ENCODE data around the gene CD22. TPM values are rescaled to one million over a fixed set of nuclear protein-coding genes. Genes with fewer than 3 reads are reported as not detected.

Gene CD22
- total and polyA plus RNA-seq, 10 of the 15 experiments (the other 5 are each of a cell fraction or from before 2014, with no cell fraction given) = 23.0 to 344 (median 181) TPM

DNA sequence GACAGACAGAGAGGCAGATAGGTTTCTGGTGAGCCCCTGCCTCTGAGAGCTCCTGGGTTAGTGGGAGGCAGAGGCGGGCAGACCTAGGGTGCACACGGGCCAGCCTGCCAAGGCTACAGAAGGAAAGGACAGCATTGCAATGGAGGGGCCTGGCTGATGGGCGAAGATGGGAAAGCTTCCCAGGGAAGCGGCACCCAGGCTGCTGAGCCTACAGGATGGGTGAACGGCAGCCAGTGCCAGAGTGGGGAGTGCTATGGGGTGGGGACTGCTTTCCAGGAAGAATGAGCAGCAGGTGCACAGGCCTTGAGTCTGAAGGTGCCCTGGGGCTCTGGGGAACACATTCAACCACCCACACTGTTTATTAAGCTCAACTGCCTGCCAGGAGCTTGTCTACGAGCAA is 37.7 kb upstream of the CD22 start:
- CTCF ChIA-PET = interaction anchor here (0.6 kb wide), 1 partner anchor 10 kb away, joined by 4 read pairs; no protein-coding TSS in a partner anchor
- POLR2A ChIA-PET = no interaction called here
- RAD21 ChIA-PET (ENCODE audit: unreplicated experiment) = no interaction called here
- no TSS peak for BruUV-seq (replicated peaks)
- 27% methylated on average over 6 of the region's 6 CpGs for WGBS (ENCODE audit: insufficient coverage, insufficient replicate concordance, low lambda C conversion rate, missing lambda C conversion rate)
- Histone ChIP-seq H3K4me1 (ENCODE audit: control insufficient read depth, insufficient read depth, low read length) (peaks cover 8% of the 10 kb centered on the region), H3K9me3 (replicated peaks; ENCODE audit: control insufficient read depth, insufficient read depth, low read length) (no peaks in the 10 kb centered on the region), H2AFZ (ENCODE audit: control insufficient read depth, low read depth, low read length) (no peak overlapping the region), H4K20me1 (ENCODE audit: control insufficient read depth, insufficient read depth) (no peaks in the 10 kb centered on the region), H3K27me3 (replicated peaks in 1 of 2; ENCODE audit: control insufficient read depth in 2 of 2, insufficient read depth in 2 of 2, low read length in 1 of 2) (no peaks in the 10 kb centered on the region; a peak in 1 of 4 replicates), H3K9ac (ENCODE audit: control insufficient read depth, insufficient read depth, low read length) (no peak overlapping the region), H3K79me2 (ENCODE audit: control insufficient read depth, insufficient read depth, low read length) (no peaks in the 10 kb centered on the region), H3K4me2 (ENCODE audit: control insufficient read depth, insufficient read depth) (no peak overlapping the region), H3K4me3 (no peak overlapping the region), H3K27ac (ENCODE audit: control insufficient read depth, insufficient read depth) (no peak overlapping the region), H3K36me3 (ENCODE audit: control insufficient read depth in 2 of 2, insufficient read depth in 2 of 2, low read length in 1 of 2) (no peaks in the 10 kb centered on the region)
- ATAC-seq (no peak), DNase-seq (ENCODE audit: low read depth, low spot score) (no peak), FAIRE-seq (no peak)
- SMC1A ChIA-PET (ENCODE audit: uncharacterized antibody, unreplicated experiment) = no interaction called here
- in situ Hi-C loops (cut with MboI) (no loop called here), intact Hi-C loops (cut with micrococcal nuclease; ENCODE audit: unreplicated experiment) (no loop called here)
- TF ChIP-seq CEBPZ (IDR thresholded peaks at IDR 0.05; ENCODE audit: low read depth, low read length) = no peak
- no peak for TF ChIP-seq ZSCAN29 (IDR thresholded peaks at IDR 0.05)
- TF ChIP-seq RUNX3 (IDR thresholded peaks at IDR 0.05; ENCODE audit: low read length) = no peak
- no peak for TF ChIP-seq NBN (IDR thresholded peaks at IDR 0.05)
- no peak for TF ChIP-seq RBBP5 (conservative IDR thresholded peaks at IDR 0.05)
- no peak for TF ChIP-seq SREBF1 (IDR thresholded peaks at IDR 0.05; ENCODE audit: low read length)
- no peak for TF ChIP-seq TCF3 (IDR thresholded peaks at IDR 0.05; ENCODE audit: borderline replicate concordance, insufficient read depth, low read depth, low read length)
- no peak for TF ChIP-seq KLF5 (IDR thresholded peaks at IDR 0.05; ENCODE audit: partially characterized antibody)
- TF ChIP-seq IKZF1 (conservative IDR thresholded peaks at IDR 0.05) = no peak
- TF ChIP-seq KDM1A (IDR thresholded peaks at IDR 0.05; ENCODE audit: borderline replicate concordance) = no peak
- TF ChIP-seq ATF7 (IDR thresholded peaks at IDR 0.05; ENCODE audit: low read depth) = no peak
- no peak for TF ChIP-seq TCF7 (IDR thresholded peaks at IDR 0.05; ENCODE audit: borderline replicate concordance)
- TF ChIP-seq CHD2 (IDR thresholded peaks at IDR 0.05; ENCODE audit: borderline replicate concordance, low read depth, low read length) = no peak
- TF ChIP-seq MXI1 (IDR thresholded peaks at IDR 0.05; ENCODE audit: low read depth, low read length) = no peak
- no peak for TF ChIP-seq RAD21 (IDR thresholded peaks at IDR 0.05; ENCODE audit: insufficient read depth, low read depth, low read length)
- no peak for TF ChIP-seq ZBTB4 (CRISPR knock-in tag; IDR thresholded peaks at IDR 0.05)
- no peak for TF ChIP-seq MEF2B (IDR thresholded peaks at IDR 0.05; ENCODE audit: partially characterized antibody, poor library complexity, severe bottlenecking)
- TF ChIP-seq FOXK2 (IDR thresholded peaks at IDR 0.05) = no peak
- no peak for TF ChIP-seq CHD1 (IDR thresholded peaks at IDR 0.05; ENCODE audit: low read depth, low read length)
